Raji (cell line): ENCODE data around the gene CPNE7.

Experiments used
- POLR2A ChIP-seq: IDR thresholded peaks from 2 replicates; pipeline ENCODE4 v1.6.1; 2011; ENCODE audit warnings: low read depth, low read length, control low read depth; ENCODE audit not compliant: insufficient read depth

CPNE7 gene

DNA sequence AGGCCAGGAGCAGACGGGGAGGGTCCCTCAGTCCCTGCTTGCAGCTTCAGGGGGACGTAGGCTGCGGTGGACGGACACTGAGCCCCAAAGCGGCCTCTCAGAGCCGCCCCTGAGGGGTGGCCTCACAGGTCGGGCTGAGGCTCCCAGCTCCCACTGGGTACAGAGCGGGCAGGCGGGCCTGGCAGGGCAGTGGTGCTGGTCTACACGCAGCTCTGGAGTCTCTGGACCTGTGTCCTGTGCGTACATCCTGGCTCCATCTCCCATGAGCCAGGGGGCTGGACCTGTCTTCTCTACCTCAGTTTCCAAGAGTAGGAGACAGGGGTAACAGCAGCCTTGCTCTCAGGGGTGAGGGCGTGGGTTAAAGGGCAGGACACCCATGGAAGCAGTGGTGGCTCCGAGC is 39.6 kb downstream of the CPNE7 start:
- TF ChIP-seq POLR2A: no peak

DNA sequence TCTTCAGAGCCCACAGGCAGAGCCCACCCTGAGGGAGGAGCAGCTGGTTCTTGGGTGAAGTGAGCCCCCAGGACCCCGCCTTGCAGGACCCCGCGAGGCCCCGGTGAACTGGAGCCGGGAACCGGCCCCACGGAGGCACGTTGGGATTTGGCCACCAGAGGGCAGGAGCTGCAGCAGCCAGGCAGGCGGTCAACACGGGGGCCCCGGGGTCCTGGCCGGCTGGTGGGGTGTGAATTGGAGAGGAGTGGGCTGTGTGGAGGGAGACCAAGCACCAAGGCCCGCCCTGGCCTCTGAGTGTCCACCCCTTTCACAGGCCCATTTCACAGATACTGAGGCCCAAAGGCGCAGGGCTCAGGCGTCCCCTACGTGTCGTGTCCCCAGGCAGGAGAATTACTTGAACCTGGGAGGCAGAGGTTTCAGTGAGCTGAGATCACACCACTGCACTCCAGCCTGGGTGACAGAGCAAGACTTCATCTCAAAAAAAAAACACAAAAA is 40.1 kb downstream of the CPNE7 start:
- TF ChIP-seq POLR2A: no peak

DNA sequence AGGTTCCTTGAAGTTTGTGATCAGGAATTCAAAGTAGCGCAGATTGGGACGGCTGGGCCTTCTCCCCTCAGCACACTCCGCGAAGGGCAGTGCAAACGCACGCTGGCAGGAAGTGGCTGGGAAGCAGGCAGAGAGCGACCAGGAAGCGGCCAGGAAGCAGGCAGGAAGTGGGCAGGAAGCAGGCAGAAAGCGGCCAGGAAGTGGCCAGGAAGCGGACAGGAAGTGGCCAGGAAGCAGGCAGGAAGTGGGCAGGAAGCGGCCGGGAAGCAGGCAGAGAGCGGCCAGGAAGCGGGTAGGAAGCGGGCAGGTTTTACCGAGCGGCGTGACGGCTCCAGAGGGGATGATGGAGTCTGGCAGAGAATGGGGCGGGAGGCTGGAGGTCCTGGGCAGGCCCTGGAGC is 41.1 kb downstream of the CPNE7 start:
- TF ChIP-seq POLR2A: no peak

DNA sequence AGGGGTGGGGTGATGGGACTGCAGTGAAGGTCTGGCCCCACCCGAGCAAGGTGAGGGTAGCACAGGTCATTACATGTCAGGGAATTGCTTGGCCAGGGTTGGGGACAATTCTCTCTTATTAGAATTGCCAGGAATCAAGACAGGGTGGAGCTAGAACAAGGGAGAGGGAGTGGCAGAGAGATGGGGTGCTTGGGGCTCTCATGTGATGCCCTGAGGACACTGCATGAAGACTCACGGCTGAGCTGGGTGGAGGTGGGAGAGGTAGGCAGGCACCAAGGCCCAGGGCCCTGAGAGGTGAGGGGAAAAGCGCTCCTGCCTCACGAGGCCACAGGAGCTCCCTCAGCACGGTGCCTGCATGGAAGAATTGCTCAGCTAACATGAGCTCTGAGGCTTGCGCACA is 41.5 kb downstream of the CPNE7 start:
- no peak for TF ChIP-seq POLR2A

DNA sequence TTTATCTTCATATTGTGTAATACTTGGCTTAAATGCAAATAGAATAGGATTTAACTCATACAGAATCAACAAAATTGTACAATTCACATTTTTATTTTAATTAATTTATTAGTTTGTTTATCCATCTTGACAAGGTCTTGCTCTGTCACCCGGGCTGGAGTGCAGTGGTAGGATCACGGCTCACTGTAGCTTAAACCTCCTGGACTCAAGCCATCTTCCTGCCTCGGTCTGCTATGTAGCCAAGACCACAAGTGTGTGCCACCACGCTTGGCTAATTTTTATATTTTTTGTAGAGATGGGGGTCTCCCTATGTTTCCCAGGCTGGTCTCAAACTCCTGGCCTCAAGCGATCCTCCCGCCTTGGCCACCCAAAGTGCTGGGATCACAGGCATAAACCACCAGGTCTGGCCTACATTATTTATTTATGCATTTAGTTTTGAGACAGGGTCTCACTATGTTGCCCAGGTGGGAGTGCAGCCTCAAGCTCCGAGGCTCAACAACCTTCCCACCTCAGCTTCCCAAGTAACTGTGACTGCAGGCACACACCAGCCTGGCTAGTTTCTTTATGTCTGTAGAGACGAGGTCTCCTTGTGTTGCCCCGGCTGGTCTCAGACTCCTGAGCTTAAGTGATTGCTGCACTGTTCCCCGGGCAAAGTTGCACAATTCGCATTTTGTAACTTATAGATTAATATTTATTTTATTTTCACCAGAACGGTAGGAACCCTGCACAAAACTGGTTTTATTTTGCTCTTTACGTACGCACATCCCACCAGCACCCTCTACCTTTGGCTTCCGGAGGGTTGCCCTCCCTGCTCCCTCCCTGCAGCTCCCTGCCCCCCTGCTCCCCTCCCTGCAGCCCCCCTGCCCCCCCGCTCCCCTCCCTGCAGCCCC is 42.8 kb downstream of the CPNE7 start:
- TF ChIP-seq POLR2A: no peak

DNA sequence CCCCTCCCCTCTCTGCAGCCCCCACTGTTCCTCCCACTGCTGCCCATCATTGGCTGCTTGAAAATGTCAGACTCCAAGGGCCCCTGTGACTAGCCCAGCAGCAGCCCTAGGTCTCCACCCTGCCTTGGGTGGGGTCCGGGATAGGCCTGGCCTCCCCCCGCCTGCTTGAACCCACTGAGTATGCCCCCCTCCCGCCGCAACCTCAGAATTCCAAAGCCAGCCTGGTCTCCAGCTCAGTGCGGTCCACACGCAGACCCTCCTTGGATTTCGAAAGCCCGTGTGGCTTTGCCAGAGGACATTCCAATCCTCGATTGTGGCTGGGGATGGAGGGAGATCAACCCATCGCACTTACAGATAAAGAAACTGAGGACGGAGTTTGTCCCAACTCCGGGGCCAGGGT is 44.3 kb downstream of the CPNE7 start:
- TF ChIP-seq POLR2A: no peak

DNA sequence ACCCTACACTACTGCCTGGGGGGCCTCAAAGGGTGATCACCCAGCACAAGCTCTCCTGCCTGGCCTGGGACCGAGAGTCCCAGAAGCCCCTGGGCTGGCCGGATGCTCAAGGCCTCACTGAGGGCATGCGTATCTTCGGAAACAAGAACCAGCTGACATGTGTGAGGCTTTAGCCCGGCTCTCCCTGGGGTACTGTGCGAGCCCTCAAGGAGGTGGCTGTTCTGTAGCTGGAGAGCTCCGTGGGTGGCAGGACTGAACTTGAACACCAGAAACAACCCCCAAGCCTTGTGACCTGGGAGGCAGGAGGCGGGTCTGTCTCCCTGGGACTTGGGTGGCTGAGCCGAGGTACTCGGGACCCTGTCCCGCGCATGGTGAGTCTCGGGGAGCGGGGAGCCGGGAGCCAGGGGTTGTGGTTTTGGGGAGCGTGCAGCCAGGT is 44.9 kb downstream of the CPNE7 start:
- TF ChIP-seq POLR2A: no peak

DNA sequence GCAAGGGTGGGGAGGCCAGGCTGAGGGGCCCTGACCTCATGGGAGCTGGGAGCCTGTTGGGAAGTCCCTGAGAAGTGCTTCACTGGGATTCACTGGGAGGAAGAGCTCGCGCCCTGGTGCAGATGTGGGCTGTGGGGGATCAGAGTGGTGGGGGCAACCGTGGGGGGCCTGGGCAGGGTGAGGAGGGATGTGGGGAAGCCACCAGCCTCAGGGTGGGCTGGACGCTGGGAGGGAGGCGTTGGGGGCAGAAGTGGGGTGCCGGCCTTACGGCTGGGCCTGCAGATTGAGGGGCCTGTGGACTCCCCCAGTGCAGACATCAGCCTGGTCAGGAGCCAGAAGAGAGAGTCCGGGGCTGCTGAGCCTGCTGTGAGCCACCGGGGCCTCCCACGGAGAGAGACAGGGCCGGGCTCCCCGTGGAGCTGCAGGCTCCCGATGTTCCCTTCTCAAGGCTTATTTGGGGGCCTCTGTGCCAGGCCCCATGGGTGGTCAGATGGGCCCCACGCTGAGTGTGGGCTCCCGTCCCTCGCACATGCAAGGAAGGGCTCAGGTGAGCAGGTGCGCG is 45.7 kb downstream of the CPNE7 start:
- no peak for TF ChIP-seq POLR2A

DNA sequence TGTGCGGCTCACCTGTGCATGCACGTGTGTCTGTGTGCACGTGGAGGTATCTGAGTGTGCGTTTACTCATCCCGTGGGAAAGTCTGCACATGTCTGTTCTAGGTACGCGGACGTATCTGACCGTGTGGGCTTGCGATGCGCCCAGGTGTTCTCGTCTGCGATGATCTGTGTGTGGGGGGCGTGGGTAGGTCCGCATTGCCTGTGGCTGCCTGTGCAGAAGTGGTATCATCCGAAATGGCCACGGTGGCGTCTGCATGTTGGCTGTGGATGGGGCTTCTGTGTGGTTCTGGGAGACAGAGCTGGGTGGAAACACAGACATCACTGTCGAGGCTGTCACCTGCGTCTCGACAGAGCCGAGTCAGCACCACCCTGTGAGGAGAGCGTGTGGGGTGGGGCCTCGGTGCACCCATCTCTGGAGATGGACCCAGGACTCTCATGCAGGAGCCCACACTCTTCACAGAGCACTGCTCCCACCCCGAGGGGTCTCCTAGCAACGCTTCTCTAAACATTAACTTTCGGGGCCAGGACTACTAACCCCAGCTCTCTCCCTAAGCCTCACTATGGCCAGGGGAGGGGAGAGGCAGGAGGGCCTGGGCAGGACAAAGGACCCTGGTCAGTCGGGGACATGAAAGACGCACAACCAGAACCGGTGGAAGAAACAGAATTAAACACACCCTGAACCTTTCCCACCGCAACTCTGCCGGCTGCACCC is 46.3 kb downstream of the CPNE7 start:
- no peak for TF ChIP-seq POLR2A

DNA sequence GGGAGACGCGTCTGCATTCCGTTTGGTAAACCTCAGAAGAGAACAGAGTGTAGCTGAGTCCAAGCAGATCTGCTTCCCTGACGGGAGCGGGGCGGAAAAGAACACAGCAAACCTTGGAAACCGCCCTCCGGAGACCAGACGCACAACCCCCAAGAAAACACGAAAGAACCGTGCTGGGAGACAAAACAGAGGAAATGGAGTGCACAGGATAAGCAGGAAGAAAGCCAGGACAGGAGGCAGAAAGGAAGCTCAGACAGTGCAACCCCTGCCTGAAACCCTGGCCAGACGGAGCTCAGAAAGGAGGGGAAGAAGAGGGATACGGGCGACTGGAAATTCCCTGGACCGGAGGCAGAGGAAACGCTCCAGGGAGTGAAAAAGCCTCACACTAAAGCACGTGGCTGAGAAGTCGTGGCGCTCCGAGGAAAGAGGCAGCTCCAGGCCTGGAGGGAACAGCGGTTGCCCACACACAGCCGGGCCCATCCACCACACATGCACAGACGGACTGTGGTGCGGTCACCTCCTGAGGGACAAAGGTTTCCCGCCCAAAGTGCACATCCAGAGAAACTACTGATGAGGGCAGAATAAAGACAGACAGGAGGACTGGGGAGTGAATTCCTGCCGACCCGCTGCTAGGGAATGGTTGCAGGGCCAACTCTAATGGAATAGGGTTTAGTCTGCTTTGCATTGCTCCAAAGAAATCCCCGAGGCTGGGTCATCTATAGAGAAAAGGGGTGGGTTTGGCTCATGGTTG is 48.1 kb downstream of the CPNE7 start:
- TF ChIP-seq POLR2A: no peak

DNA sequence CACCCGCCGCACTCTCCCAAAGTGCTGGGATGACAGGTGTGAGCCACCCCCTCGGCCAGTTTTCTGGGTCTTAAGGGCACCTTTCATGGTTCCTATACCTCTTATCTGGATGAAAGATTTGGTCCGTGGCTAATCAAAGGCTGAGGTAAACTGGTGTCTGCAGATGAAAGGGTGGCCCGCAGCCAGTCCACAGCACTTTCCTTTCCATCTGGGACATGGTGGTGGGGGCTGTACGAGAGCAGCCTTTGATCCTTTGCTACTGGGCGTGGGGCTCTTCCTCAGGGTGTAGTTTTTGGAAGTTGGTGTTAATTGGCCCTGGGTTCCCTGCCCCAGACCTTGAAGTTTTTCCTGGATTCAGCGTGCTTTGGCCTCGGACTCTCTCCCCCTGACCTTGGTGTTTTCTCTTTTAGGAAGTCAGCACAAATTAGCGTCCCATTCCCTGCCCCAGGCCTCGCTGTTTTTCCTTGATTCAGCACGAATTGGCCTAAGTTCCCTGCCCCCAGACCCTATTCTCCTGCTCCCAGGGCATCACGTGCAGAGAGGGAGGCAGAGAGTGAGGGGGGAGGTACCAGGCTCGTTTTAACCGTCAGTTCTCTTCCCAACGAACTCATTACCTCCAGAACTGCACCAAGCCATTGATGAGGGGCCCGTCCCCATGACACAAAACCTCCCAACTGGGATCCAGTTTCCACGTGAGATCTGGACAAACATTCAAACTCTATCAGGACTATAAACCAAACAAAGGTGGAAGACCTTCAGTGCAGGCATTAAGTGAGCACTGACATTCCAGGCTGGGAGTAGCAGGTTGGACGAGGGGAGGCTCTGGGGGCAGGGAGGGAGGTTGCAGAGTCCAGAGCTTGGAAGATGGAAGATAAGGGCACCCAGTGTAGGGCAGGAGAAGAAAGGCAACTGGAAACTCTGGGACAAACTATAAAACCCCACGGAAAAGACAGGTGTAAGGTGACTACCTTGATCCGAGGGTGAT is 49.5 kb downstream of the CPNE7 start:
- no peak for TF ChIP-seq POLR2A

DNA sequence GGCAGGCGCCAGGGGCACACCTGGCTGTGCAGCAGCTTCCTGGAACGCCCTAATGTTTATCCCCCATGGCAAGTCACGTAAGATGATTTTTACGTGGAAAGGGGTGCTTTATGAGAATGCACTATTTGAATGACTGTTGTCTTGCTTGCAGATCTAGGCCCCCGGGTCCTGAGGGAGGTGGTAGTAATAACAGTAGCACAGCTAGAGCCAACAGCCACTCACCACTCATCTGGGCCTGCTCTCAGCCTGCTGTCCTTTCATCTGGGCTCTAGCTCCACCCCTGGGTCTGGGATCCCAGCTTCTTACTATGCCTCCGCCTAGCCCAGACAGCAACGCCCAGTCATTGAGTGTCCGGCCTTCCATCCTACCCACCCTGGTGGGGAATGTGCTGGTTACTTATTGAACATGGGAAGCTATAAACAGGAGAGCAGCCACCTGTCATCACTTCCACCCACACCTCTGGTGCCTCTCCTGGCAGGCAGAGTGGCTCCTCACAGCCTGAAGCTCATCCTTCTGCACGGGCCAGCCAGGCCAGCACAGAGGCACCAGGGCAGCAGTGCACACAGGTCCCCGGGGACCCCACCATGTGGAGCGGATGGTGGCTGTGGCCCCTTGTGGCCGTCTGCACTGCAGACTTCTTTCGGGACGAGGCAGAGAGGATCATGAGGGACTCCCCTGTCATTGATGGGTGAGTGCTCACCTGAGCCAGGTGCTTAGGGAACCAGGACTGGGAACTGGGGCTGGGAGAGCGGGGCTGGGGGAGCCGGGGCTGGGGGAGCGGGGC is 54.5 kb downstream of the CPNE7 start:
- TF ChIP-seq POLR2A: no peak

DNA sequence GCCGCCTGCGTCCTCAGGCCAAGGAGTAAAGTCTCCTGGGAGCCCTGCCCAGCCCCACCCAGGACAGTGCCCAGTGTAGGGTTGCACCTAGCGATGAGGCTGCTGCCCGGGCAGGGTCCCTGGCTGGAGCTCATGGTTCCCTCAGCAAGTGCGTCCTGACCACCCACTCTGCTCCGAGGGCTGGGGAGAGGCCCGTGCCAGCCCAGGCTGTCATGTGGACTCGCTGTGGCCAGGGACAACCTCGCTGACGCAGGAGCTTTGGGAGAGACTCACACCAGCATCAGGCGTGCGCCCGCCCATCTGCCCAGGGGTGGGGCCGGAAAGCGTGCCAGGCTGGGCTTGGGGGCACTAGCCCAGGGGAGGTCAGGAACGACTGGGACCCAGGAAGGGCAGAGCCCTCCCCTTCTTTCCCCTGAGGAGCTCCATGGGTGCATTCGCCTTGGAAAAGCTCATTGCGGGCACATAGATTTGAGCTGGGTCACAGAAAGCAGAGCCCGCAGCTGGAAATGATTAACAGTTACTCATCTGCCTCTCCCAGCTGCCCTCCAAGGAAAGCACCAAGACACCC is 57.6 kb downstream of the CPNE7 start:
- TF ChIP-seq POLR2A: no peak
